ENCODE measurements around the gene CST9L.
"Not testable (repeated sequence)": the region's sequence is repeated elsewhere in the genome, so short reads cannot be mapped to it uniquely, and the experiment has no call there.

Gene CST9L

DNA sequence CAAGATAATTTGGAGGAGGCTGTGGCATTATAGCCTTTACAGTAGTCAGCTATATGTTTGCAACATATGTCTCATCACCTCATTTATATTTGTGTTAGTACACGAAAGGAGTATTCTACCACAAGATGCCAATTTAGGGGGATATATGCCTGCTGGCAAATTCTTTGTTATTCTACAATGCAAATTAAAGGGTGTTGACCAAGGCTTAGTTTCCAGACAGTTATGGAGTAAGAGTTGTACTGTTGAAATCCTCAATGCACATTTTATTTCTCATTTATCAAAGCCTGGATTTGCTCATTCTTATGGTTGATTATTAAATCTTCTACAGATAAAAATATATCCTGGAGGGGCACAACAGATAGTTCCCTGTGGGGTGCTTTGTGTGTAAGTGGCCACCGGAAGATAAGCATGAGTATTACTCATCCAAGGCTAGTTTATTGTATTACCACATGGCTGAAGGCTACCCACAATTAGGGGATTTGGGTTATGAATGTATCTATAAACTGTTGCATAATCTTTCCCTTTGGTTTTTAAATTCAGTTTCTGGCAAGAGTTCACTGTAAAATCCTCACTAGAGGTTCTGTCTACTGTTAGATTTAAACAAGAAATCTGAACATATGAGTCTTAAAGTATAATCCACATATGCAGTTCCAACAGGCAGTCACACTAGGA lies 28.4 kb upstream of the CST9L start:
- Mint-ChIP-seq H3K27ac (no peak overlapping the region), H3K36me3 (no peaks in the 10 kb centered on the region), H3K4me3 (no peak overlapping the region), H3K4me1 (no peaks in the 10 kb centered on the region), H3K9me3 (no peaks in the 10 kb centered on the region), H3K27me3 (no peaks in the 10 kb centered on the region)
- ATAC-seq = no peak

- no peaks in the 10 kb centered on the region for H3K4me1 Mint-ChIP-seq
- H3K27me3 Mint-ChIP-seq = no peaks in the 10 kb centered on the region
- H3K36me3 Mint-ChIP-seq = no peaks in the 10 kb centered on the region
- no peaks in the 10 kb centered on the region for H3K9me3 Mint-ChIP-seq
- H3K4me3 Mint-ChIP-seq = no peak overlapping the region
- no peak overlapping the region for H3K27ac Mint-ChIP-seq
- no peak for ATAC-seq
Observed at GRCh38 chr20:23595941-23596340, 27.7 kb upstream of the CST9L start.

GRCh38 chr20:23588434-23589403 lies 20.4 kb upstream of the CST9L start:
- Mint-ChIP-seq H3K27ac (no peak overlapping the region), H3K27me3 (peaks cover 26% of the 10 kb centered on the region), H3K36me3 (no peaks in the 10 kb centered on the region), H3K4me3 (no peak overlapping the region), H3K9me3 (no peaks in the 10 kb centered on the region), H3K4me1 (no peaks in the 10 kb centered on the region)
- ATAC-seq = no peak

- Mint-ChIP-seq H3K9me3 (no peaks in the 10 kb centered on the region), H3K27me3 (peaks cover 29% of the 10 kb centered on the region), H3K4me3 (no peak overlapping the region), H3K27ac (no peak overlapping the region), H3K36me3 (no peaks in the 10 kb centered on the region), H3K4me1 (no peaks in the 10 kb centered on the region)
- ATAC-seq = no peak
Observed at GRCh38 chr20:23587631-23588030, 19.3 kb upstream of the CST9L start.

GRCh38 chr20:23586735-23587525 lies 18.6 kb upstream of the CST9L start:
- no peak overlapping the region for H3K27ac Mint-ChIP-seq
- H3K4me1 Mint-ChIP-seq = no peaks in the 10 kb centered on the region
- no peak for ATAC-seq
- H3K4me3 Mint-ChIP-seq = no peak overlapping the region
- no peaks in the 10 kb centered on the region for H3K9me3 Mint-ChIP-seq
- H3K27me3 Mint-ChIP-seq = peaks cover 29% of the 10 kb centered on the region
- H3K36me3 Mint-ChIP-seq = no peaks in the 10 kb centered on the region

- peaks cover 29% of the 10 kb centered on the region for H3K27me3 Mint-ChIP-seq
- H3K9me3 Mint-ChIP-seq = no peaks in the 10 kb centered on the region
- H3K36me3 Mint-ChIP-seq = no peaks in the 10 kb centered on the region
- H3K4me3 Mint-ChIP-seq = no peak overlapping the region
- H3K27ac Mint-ChIP-seq = no peak overlapping the region
- ATAC-seq = peak; percentile 31
- no peaks in the 10 kb centered on the region for H3K4me1 Mint-ChIP-seq
Observed at GRCh38 chr20:23585808-23586734, 17.8 kb upstream of the CST9L start.

GRCh38 chr20:23585449-23585807 lies 17.1 kb upstream of the CST9L start:
- Mint-ChIP-seq H3K36me3 (no peaks in the 10 kb centered on the region), H3K4me1 (no peaks in the 10 kb centered on the region), H3K27me3 (peaks cover 29% of the 10 kb centered on the region), H3K9me3 (no peaks in the 10 kb centered on the region), H3K27ac (no peak overlapping the region), H3K4me3 (no peak overlapping the region)
- peak; percentile 47 for ATAC-seq

- Mint-ChIP-seq H3K27me3 (peaks cover 29% of the 10 kb centered on the region), H3K36me3 (no peaks in the 10 kb centered on the region), H3K27ac (no peak overlapping the region), H3K4me1 (no peaks in the 10 kb centered on the region), H3K9me3 (no peaks in the 10 kb centered on the region), H3K4me3 (no peak overlapping the region)
- ATAC-seq = no peak
Observed at GRCh38 chr20:23584434-23585199, 16.3 kb upstream of the CST9L start.

GRCh38 chr20:23583526-23583925 lies 15.2 kb upstream of the CST9L start:
- peaks cover 29% of the 10 kb centered on the region for H3K27me3 Mint-ChIP-seq
- no peak for ATAC-seq
- H3K36me3 Mint-ChIP-seq = no peaks in the 10 kb centered on the region
- no peaks in the 10 kb centered on the region for H3K4me1 Mint-ChIP-seq
- H3K9me3 Mint-ChIP-seq = no peaks in the 10 kb centered on the region
- H3K4me3 Mint-ChIP-seq = no peak overlapping the region
- H3K27ac Mint-ChIP-seq = no peak overlapping the region

DNA sequence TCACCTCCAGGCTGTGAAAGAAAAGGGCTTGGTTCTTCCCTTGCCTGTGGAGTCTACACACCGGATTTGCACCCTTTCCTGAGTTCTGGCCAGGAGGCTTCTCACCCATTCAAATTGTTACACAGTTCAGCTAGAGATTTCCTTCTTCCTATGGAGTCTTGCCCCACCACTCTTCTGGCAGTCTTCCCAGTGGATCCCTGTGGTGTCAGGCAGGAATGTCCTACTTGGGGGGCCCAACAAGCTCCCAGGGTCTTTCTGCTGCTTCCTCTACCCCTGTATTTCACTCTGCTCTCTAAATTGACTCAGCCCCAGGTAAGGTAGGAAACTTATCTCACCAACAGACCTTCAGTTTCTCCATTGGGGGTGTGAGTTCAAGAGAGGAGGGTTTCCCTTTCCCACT lies 14.0 kb upstream of the CST9L start:
- Mint-ChIP-seq H3K27ac (no peak overlapping the region), H3K9me3 (no peaks in the 10 kb centered on the region), H3K4me3 (no peak overlapping the region), H3K27me3 (peaks cover 29% of the 10 kb centered on the region), H3K4me1 (no peaks in the 10 kb centered on the region), H3K36me3 (no peaks in the 10 kb centered on the region)
- ATAC-seq = no peak

- H3K36me3 Mint-ChIP-seq, H3K4me3 Mint-ChIP-seq, H3K9me3 Mint-ChIP-seq, ATAC-seq, H3K27ac Mint-ChIP-seq, H3K4me1 Mint-ChIP-seq: not testable (repeated sequence)
- peaks cover 29% of the 10 kb centered on the region for H3K27me3 Mint-ChIP-seq
Observed at GRCh38 chr20:23581833-23582232, 13.5 kb upstream of the CST9L start.

DNA sequence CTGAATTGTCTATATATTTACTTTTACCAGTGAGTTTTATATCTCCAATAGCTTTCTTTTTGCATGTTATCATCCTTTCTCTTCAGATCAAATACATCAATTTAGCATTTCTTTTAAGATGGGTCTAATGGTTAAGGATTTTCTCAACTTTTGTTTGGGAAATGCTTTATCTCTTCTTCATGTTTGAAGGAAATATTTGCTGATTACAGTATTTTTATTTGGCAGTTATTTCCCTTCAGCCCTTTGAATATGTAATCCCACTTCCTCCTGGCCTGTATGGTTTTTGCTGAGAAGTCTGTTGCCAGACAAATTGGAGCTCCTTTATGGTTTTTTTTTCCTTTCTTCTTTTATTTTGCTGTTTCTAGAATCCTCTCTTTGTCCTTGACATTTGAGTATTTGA lies 6.7 kb upstream of the CST9L start:
- no peak overlapping the region for H3K27ac Mint-ChIP-seq

GRCh38 chr20:23570178-23570760 lies 2.0 kb upstream of the CST9L start:
- Mint-ChIP-seq H3K4me1 (no peaks in the 10 kb centered on the region), H3K9me3 (peaks cover 3% of the 10 kb centered on the region), H3K27ac (no peak overlapping the region), H3K4me3 (no peak overlapping the region), H3K36me3 (no peaks in the 10 kb centered on the region), H3K27me3 (no peaks in the 10 kb centered on the region)
- no peak for ATAC-seq

More for the DNA sequence above, 6.7 kb upstream of the CST9L start:
- ATAC-seq = no peak
- no peaks in the 10 kb centered on the region for H3K27me3 Mint-ChIP-seq
- no peaks in the 10 kb centered on the region for H3K4me1 Mint-ChIP-seq
- no peak overlapping the region for H3K4me3 Mint-ChIP-seq
- peaks cover 3% of the 10 kb centered on the region for H3K9me3 Mint-ChIP-seq
- H3K36me3 Mint-ChIP-seq = no peaks in the 10 kb centered on the region

GRCh38 chr20:23569570-23569969 lies 1.3 kb upstream of the CST9L start:
- H3K4me3 Mint-ChIP-seq = no peak overlapping the region
- no peaks in the 10 kb centered on the region for H3K27me3 Mint-ChIP-seq
- ATAC-seq = peak; percentile 35
- H3K27ac Mint-ChIP-seq = no peak overlapping the region
- H3K4me1 Mint-ChIP-seq = no peaks in the 10 kb centered on the region
- peaks cover 3% of the 10 kb centered on the region for H3K9me3 Mint-ChIP-seq
- no peaks in the 10 kb centered on the region for H3K36me3 Mint-ChIP-seq

Data from stimulated activated memory B cell treated with anti-CD40 and anti-IgM and Interleukin-4, amounts not matched to agents 10 μg/mL and 1 μg/mL and 100 μg/mL, for 72 hours (primary cell).